Measurements from ENCODE around the gene WDR54.

GRCh38 chr2:74472945-74473258 lies 51.4 kb downstream of the WDR54 start:
- TF ChIP-seq CTCF (IDR thresholded peaks at IDR 0.05; ENCODE audit: low read depth, low read length) (no peak), EZH2phosphoT487 (IDR thresholded peaks at IDR 0.05; ENCODE audit: low read depth) (no peak)
